PC-3 (cell line): ENCODE results near the gene TMEM59L. TPM values are rescaled to one million over a fixed set of nuclear protein-coding genes. Genes with fewer than 3 reads are reported as not detected.

Experiments
- ATAC-seq: fragments of 200-7000 bp; cut with Tn5 transposase; 2 replicates; pipeline ENCODE4 v1.9.1; 2020; ENCODE audit warnings: mild to moderate bottlenecking, moderate library complexity
- BruUV-seq: library from RNA; stranded (reverse); fragments of 400-500 nt; replicated peaks from 2 replicates; lab custom pipeline; 2021; lab: Mats Ljungman, UMichigan
- CTCF ChIA-PET: fragments of 300-600 bp; sonication (Branson Sonifier 250); formaldehyde crosslinking; loops from one replicate; lab custom pipeline; 2022; ENCODE audit warnings: antibody characterized with exemption; lab: Charles Lee
- POLR2A ChIA-PET: fragments of 300-600 bp; sonication (Branson Sonifier 250); formaldehyde crosslinking; loops from one replicate; lab custom pipeline; 2022; ENCODE audit warnings: antibody characterized with exemption; ENCODE audit not compliant: unreplicated experiment; lab: Charles Lee
- DNase-seq: peaks from one replicate; pipeline ENCODE4 v3.0.0-alpha.2; 2015
- H2AFZ ChIP-seq: fragments of 300-600 bp; sonication (generic); 2 replicates; pipeline ENCODE4 v1.6.0; 2016; ENCODE audit warnings: antibody characterized with exemption, low read length
- H3F3A ChIP-seq: fragments of 300-600 bp; sonication (generic); one replicate; pipeline ENCODE4 v1.6.0; 2017; ENCODE audit warnings: antibody characterized with exemption, low read length, control low read depth, mild to moderate bottlenecking; ENCODE audit not compliant: unreplicated experiment
- H3K27ac ChIP-seq: fragments of 300-600 bp; sonication (generic); 2 replicates; pipeline ENCODE4 v1.5.1; 2016; ENCODE audit warnings: mild to moderate bottlenecking, low read length
- H3K27me3 ChIP-seq: fragments of 300-600 bp; sonication (generic); 2 replicates; pipeline ENCODE4 v1.6.1; 2016; ENCODE audit warnings: low read length, mixed read lengths
- H3K36me3 ChIP-seq: fragments of 300-600 bp; sonication (generic); 2 replicates; pipeline ENCODE4 v1.6.1; 2016; ENCODE audit warnings: low read depth, mixed run types, low read length, mixed read lengths
- H3K4me1 ChIP-seq: fragments of 300-600 bp; sonication (generic); 2 replicates; pipeline ENCODE4 v1.5.1; 2016; ENCODE audit warnings: low read length; ENCODE audit not compliant: insufficient read depth
- H3K4me2 ChIP-seq: fragments of 300-600 bp; sonication (generic); 2 replicates; pipeline ENCODE4 v1.6.0; 2016; ENCODE audit warnings: low read length
- H3K4me3 ChIP-seq: fragments of 300-600 bp; sonication (generic); 2 replicates; pipeline ENCODE4 v1.5.1; 2016; ENCODE audit warnings: mild to moderate bottlenecking, low read length, mixed read lengths
- H3K79me2 ChIP-seq: fragments of 300-600 bp; sonication (generic); 2 replicates; pipeline ENCODE4 v1.6.1; 2017; ENCODE audit warnings: low read length, mixed read lengths
- H3K9ac ChIP-seq: fragments of 300-600 bp; sonication (generic); 2 replicates; pipeline ENCODE4 v1.6.0; 2016; ENCODE audit warnings: mild to moderate bottlenecking, low read length
- H3K9me2 ChIP-seq: fragments of 300-600 bp; sonication (generic); replicated peaks from 2 replicates; pipeline ENCODE4 v1.6.1; 2016; ENCODE audit warnings: mixed run types, low read length, mixed read lengths
- H3K9me3 ChIP-seq: fragments of 300-600 bp; sonication (generic); 2 replicates; pipeline ENCODE4 v1.6.1; 2016; ENCODE audit warnings: low read length, mixed read lengths
- H4K20me1 ChIP-seq: fragments of 300-600 bp; sonication (generic); 2 replicates; pipeline ENCODE4 v1.6.1; 2016; ENCODE audit warnings: low read length, mixed read lengths
- EZH2 ChIP-seq: fragments of 300-600 bp; sonication (generic); IDR thresholded peaks from one replicate; pipeline ENCODE4 v1.6.1; 2017; ENCODE audit warnings: antibody characterized with exemption, mild to moderate bottlenecking, low read length; ENCODE audit not compliant: unreplicated experiment
- EZH2phosphoT487 ChIP-seq: fragments of 300-600 bp; sonication (generic); IDR thresholded peaks from 2 replicates; pipeline ENCODE4 v1.6.1; 2018; ENCODE audit warnings: mild to moderate bottlenecking, antibody characterized with exemption, low read length, borderline replicate concordance
- intact Hi-C: fragments of 100-400 bp; cut with micrococcal nuclease; formaldehyde crosslinking; loops from 2 replicates; pipeline ENCODE4 v1.9.0; 2023
- total RNA-seq: library from RNA; depleted of rRNA; stranded (reverse); fragments of >200 nt; gene quantifications from 2 replicates; pipeline ENCODE4 v1.2.3, GENCODE V29; 2014
- TF ChIP-seq, protein P1 (sequence below): fragments of 300-600 bp; sonication (generic); conservative IDR thresholded peaks from 2 replicates; pipeline ENCODE4 v1.5.1; 2017; ENCODE audit warnings: antibody characterized with exemption, low read depth, mild to moderate bottlenecking, low read length

The TMEM59L gene
- total RNA-seq, 1 experiment from 2014 or later = 0.44 TPM

DNA sequence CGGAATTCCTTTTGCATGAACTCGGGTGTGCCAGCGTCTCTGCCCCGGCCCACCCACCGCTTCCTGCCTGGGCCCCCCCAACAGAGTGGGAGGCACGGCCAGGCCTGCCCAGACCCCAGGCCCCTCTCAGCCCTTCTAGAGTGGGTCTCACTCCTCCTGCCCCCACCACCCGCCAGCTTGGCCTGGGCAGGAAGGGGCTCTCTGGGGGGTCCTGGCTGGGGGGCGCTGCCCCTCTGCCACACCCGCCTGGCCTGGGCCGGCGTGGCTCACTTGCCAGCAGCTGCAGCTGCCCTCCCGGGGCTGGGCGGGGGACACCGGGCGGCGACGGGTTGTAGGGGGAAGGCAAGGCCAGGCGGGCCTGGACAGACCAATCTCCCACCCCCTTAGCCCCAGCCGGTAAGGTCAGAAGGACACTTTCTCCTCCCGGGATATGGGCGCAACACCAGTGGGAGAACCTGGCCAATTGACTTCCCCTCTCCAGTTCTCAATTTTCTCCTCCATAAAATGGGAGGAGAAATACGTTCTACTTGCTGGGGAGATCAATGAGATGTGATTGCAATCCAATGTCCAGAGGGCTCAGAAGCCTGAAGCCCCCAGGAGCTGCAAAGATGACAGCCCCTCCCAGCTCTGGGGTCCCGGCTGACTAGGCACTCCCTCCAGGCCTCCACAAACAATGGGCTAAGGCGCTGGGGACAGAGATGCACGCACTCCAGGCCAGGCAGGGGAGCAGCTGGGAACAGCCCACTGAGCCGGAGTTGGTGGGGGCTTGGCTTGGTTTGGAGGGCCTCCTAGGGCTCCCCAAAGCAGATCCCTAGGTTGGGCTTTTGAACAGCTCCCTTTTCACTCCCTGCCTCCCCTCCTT lies 8.5 kb upstream of the TMEM59L start:
- ChIA-PET CTCF (no interaction called here), POLR2A (no interaction called here)
- no peaks in the 10 kb centered on the region for H3K79me2 ChIP-seq
- TF ChIP-seq EZH2phosphoT487 (no peak), EZH2 (no peak)
- TF ChIP-seq, protein P1, sequence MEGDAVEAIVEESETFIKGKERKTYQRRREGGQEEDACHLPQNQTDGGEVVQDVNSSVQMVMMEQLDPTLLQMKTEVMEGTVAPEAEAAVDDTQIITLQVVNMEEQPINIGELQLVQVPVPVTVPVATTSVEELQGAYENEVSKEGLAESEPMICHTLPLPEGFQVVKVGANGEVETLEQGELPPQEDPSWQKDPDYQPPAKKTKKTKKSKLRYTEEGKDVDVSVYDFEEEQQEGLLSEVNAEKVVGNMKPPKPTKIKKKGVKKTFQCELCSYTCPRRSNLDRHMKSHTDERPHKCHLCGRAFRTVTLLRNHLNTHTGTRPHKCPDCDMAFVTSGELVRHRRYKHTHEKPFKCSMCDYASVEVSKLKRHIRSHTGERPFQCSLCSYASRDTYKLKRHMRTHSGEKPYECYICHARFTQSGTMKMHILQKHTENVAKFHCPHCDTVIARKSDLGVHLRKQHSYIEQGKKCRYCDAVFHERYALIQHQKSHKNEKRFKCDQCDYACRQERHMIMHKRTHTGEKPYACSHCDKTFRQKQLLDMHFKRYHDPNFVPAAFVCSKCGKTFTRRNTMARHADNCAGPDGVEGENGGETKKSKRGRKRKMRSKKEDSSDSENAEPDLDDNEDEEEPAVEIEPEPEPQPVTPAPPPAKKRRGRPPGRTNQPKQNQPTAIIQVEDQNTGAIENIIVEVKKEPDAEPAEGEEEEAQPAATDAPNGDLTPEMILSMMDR = no peak
- H3K9me3 ChIP-seq = no peaks in the 10 kb centered on the region
- DNase-seq = no peak
- H3K27ac ChIP-seq = no peak overlapping the region
- no peak overlapping the region for H3K4me2 ChIP-seq
- intact Hi-C loops = loop anchor here (10.0 kb wide), 1 partner anchor 171 kb away; no protein-coding TSS in a partner anchor
- BruUV-seq = no TSS peak
- peaks cover 5% of the 10 kb centered on the region for H3F3A ChIP-seq
- H3K36me3 ChIP-seq = no peaks in the 10 kb centered on the region
- H3K9ac ChIP-seq = no peak overlapping the region
- H3K4me3 ChIP-seq = no peak overlapping the region
- no peak overlapping the region for H2AFZ ChIP-seq
- ATAC-seq = no peak
- no peaks in the 10 kb centered on the region for H4K20me1 ChIP-seq
- H3K4me1 ChIP-seq = no peaks in the 10 kb centered on the region; the same call in 1 of the 2 replicates
- H3K27me3 ChIP-seq = peaks cover 44% of the 10 kb centered on the region
- H3K9me2 ChIP-seq = no peaks in the 10 kb centered on the region

DNA sequence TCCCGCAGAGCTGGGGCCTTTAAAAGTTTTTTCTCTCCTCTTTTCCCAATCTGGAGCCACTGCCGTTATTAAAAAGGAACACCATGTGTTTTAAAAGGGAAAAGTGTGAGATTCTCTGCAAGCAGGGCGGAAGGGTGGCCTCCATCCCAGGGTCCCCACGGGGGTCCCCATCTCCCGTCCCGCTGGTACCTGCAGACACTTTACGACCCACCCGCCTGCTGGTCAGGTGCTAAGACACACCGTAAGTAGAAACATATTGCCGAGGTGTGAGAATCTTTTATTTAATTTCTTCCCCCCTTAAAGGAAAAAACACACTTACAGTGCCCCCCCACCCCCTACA lies 7.9 kb upstream of the TMEM59L start:
- Histone ChIP-seq H3K4me3 (no peak overlapping the region), H3K36me3 (no peaks in the 10 kb centered on the region), H3K9me3 (no peaks in the 10 kb centered on the region), H3K9ac (no peak overlapping the region), H2AFZ (no peak overlapping the region), H3F3A (peaks cover 5% of the 10 kb centered on the region), H3K79me2 (no peaks in the 10 kb centered on the region), H4K20me1 (no peaks in the 10 kb centered on the region), H3K4me1 (no peaks in the 10 kb centered on the region; the same call in 1 of the 2 replicates), H3K27me3 (peaks cover 50% of the 10 kb centered on the region), H3K9me2 (no peaks in the 10 kb centered on the region), H3K27ac (no peak overlapping the region), H3K4me2 (no peak overlapping the region)
- intact Hi-C loops = loop anchor here (10.0 kb wide), 1 partner anchor 170 kb away; no protein-coding TSS in a partner anchor
- ChIA-PET CTCF (no interaction called here), POLR2A (no interaction called here)
- no peak for ATAC-seq
- BruUV-seq = no TSS peak
- DNase-seq = no peak
- TF ChIP-seq, protein P1 = no peak
- TF ChIP-seq EZH2phosphoT487 (no peak), EZH2 (no peak)

DNA sequence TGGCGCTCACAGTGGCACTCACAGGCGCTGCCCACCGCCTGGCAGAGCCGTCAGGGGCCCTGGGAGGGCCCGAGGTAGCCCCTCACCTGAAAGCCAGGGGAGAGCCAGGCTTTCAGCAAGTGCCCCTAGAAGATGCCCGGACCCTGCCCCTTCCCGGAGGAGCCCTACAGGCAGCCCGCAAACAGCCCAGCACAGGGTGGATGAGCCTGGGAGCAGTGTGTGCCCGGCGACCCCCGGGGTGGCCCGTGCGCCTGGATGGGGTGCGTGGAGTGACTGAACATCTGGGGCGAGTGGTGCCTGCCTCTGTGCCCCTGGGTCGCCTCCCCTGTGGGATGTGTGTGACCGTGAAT lies 7.5 kb upstream of the TMEM59L start:
- no peaks in the 10 kb centered on the region for H3K36me3 ChIP-seq
- no peak for DNase-seq
- H3K79me2 ChIP-seq = no peaks in the 10 kb centered on the region
- H3F3A ChIP-seq = peaks cover 5% of the 10 kb centered on the region
- H3K9me2 ChIP-seq = no peaks in the 10 kb centered on the region
- no peaks in the 10 kb centered on the region for H4K20me1 ChIP-seq
- H2AFZ ChIP-seq = no peak overlapping the region
- H3K4me3 ChIP-seq = no peak overlapping the region
- no peak overlapping the region for H3K9ac ChIP-seq
- no peak for TF ChIP-seq EZH2
- TF ChIP-seq EZH2phosphoT487 = no peak
- TF ChIP-seq, protein P1 = no peak
- ATAC-seq = no peak
- H3K4me1 ChIP-seq = no peaks in the 10 kb centered on the region; the same call in 1 of the 2 replicates
- H3K9me3 ChIP-seq = no peaks in the 10 kb centered on the region
- no TSS peak for BruUV-seq
- no peak overlapping the region for H3K27ac ChIP-seq
- ChIA-PET POLR2A (no interaction called here), CTCF (no interaction called here)
- intact Hi-C loops = loop anchor here (10.0 kb wide), 1 partner anchor 170 kb away; no protein-coding TSS in a partner anchor
- H3K27me3 ChIP-seq = peaks cover 54% of the 10 kb centered on the region
- H3K4me2 ChIP-seq = no peak overlapping the region
